Activated T-cell treated with anti-CD3 and anti-CD28 coated beads for 4 hours (primary cell): Measurements from ENCODE around the gene RIN3.

Experiments
- DNase-seq: peaks from one replicate; pipeline ENCODE4 v3.0.0-alpha.2; 2020

RIN3 gene

GRCh38 chr14:92556863-92557543 lies 43.4 kb downstream of the RIN3 start:
- DNase-seq = no peak

DNA sequence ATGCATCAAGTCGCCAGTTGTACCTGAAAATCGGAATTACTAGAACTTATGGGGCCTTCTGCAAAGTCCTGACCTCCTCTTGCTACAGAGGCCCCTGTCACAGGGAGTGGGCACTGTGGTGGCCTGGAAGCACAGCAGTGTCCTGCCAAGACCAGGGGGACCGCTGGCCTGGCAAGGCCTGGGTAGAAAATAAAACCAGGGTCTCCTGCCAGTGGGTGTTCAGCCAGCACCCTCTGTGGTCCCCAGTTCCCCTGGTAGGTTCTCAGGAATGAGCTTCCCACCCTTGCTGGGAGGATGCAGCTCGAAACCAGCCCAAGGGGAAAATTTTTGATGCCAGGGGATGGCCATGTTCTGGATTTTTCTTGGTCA lies 43.9 kb downstream of the RIN3 start:
- no peak for DNase-seq

GRCh38 chr14:92558319-92558718 lies 44.7 kb downstream of the RIN3 start:
- no peak for DNase-seq

DNA sequence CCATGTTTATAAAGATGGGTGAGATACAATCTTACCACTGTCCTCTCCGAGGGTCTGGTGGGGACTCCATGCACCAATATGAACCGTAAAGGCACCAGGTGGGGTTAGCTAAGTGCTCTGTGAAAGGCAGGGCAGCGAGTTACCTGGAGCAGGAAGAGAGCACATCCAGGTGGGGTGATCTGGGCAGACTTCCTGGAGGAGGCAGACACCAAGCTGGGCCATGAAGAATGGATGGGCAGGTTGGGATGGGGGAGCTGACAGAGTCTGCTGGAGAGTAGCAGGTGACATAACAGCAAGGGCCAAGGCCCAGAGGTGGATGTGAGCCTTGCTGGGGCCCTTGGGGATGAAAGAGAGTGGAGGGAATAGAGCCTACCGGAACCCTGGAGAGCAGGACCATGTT lies 45.9 kb downstream of the RIN3 start:
- no peak for DNase-seq

GRCh38 chr14:92560106-92560865 lies 46.7 kb downstream of the RIN3 start:
- peak; percentile 50 for DNase-seq

DNA sequence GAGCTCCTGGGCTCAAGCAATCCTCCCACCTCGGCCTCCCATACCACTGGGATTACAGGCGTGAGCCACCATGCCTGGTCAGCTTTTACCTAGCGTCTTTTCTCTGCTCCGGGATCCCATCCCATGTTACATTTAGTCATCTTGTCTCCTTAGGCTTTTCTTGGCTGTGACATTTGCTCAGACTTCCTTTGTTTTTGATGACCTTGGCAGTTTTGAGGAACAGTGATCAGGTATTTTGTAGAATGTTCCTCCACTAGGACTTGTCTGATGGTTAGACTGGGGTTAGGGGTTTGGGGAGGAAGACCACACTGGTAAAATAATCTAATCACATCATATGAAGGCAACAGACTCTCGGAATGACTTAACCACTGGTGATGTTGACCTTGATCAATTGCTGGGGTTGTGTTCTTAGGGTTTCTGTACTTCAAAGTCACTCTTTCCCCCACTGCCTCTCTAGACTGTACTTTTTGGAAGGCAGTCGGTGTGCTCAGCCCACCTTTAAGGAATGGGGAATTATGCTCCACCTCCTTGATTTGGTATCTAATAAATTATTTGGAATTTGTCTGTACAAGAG lies 48.4 kb downstream of the RIN3 start:
- no peak for DNase-seq

DNA sequence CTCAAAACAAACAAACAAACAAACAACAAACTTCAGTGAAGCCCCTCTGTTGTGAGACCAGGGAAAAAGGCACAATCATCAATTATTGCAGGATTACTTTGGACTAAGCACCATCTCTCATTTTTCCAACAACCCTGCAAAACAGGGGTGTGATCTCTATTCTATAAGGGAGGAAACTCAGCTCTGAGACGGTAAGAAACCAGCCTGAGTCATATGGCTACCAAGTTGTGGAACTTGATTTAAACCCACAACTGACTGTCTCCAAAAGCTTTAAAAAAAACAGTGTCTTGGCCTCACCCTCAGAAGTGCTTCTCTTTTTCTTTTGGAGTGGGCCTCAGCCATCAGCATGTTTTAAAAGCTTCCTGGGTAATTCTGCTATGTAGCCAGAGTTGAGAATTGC lies 49.8 kb downstream of the RIN3 start:
- DNase-seq = no peak

DNA sequence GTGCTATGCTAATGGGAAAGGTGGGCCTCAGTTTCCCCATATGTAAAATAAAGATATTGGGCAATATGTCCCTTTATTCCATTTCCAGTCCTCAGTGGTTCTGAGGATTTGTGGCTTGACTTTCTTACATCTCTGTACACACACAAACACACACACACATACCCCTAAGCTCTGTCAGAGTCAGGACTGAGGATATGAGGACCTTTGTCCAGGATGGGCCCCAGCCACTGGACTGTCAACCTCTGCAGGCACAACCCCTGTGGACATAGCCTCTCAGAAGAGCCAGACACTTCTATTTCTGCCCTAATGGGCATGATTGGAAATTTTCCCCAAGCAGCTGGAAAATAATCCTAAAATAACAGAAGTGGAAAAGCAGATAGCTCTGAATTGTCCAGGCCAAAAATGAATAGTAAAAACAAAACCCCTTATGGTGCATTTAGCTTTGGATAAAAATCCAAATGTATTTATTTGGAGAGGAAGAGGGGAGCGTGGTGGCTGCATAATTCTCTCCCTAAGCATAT lies 50.2 kb downstream of the RIN3 start:
- no peak for DNase-seq

DNA sequence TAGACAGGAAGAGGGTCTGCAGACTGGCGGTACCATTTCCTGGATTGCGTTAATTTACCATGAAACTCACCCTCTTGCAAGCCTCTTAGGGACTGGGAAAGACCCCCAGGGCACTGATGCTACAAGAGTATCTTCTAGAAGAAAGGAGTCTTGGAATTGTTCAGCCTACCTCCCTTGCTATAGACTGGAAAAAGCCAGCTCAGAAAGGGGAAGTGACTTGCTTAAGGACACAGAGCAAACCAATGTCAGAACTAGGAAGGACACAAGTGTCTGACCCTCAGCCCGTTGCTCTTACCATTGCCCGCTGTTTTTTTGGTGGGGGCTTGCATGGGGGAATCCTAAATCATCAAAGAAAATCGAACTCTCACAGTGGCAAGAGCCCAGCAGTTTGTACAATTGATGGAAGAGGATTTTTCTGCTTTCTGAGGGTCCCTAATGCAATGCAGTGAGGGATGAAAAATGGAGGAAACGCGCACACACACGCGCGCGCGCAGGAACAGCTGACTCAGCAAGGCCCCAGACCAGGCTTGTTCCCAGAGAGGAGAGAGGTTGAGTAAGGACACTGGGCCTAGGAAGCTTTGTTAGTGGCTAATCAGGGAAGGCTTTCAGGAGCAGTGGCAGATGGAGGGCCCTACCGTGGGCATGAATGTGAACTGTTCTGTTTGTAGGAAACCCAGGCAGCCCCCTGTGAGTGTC lies 50.9 kb downstream of the RIN3 start:
- no peak for DNase-seq

GRCh38 chr14:92565040-92565717 lies 51.6 kb downstream of the RIN3 start:
- DNase-seq = no peak

DNA sequence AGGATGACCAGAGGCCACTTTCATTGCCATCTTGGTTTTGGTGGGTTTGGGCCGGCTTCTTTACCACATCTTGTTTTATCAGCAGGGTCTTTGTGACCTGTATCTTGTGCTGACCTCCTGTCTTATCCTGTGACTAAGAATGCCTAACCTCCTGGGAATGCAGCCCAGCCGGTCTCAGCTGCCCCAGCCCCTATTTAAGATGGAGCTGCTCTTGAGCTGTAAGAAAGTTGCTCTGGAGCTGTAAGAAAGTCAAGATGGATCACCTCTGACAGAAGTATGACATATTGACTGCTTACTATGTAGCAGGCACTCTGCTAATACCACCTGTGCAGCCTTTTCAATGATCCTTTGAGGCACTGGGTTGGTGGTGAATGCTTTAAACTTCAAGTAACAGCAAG lies 52.1 kb downstream of the RIN3 start:
- no peak for DNase-seq

DNA sequence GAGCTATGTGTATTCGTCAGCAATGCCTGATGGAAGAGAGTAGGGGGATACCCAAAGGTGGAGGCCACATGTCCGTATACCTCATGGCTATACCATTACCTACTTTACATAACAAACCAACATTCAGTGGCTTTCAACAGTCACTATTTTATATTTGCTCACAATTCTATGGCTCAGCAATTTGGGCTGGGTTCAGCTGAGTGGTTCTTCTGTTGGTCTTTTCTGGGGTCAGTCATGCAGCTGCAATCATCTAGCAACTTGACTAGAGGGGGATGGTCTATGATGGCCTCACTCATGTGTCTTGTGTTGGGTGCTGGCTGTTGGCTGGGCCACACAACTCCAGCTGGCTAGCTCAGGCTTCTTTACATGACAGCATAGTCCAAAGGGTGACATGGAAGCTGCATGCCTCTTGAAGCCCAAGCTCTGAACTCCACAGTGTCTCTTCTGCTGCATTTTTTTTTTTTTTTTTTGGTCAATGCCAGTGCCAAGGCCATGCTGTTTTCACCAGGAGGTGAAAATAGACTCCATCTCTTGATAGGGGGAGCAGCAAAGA lies 53.7 kb downstream of the RIN3 start:
- DNase-seq = no peak

DNA sequence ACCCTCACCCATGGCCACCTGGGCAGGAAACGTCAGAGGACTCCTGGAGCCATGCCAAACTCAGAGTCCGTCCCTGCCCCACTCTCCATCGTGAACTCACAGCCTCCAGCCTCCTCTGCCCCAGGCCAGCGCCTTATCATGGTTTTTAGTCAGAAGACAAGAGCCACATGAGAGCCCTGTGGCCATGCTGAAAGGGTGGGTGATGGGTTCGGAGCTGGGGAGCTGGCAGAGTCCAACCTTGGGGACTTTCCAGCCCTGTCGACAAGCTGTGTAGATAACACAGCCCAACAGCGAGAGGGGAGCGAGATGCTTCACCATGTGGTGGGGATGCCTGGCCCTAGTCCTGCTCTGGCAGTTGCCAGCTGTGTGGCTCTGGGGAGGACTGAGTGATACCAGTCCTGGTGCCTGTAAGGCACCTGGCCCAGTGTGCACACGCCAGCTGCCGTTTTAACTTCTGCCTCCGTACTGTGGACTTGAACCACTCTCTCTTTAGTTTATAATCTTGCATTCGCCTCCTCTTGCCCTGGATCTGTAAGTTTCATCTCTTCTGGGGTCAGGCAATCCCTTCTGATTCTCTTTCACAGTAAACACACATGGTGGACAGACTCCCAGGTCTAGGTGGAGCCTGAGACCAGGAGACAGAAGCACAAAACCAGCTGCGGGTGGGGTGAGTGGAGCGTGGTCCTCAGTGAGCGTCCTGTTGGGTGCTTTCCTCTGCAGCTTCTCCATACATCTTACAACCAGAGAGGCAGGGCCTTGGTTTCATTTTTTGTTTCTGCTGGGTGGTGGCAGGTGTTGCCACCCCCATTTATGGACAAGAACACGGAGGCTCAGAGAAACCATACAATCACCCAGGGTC lies 55.3 kb downstream of the RIN3 start:
- DNase-seq = no peak

GRCh38 chr14:92570674-92571262 lies 57.2 kb downstream of the RIN3 start:
- DNase-seq = no peak

DNA sequence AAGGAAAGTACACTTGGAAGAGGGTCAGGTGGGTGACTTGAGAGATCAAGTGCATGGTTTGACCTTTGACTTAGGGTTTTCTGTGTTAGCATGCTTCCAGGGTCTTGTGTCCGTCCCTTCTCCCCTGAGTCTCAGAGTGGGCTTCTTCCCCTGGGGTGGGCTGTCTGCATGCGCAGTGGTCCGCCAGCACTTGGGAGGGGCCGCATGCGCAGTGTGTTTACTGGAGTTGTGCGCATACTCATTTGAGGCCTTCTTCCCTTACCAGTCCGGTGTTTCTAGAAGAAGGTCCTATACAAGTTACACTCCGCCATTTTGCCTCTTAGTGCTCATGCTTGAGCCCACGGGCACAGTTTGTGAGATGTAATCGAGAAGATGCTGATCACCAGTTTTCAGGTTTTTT lies 58.5 kb downstream of the RIN3 start:
- DNase-seq = no peak

DNA sequence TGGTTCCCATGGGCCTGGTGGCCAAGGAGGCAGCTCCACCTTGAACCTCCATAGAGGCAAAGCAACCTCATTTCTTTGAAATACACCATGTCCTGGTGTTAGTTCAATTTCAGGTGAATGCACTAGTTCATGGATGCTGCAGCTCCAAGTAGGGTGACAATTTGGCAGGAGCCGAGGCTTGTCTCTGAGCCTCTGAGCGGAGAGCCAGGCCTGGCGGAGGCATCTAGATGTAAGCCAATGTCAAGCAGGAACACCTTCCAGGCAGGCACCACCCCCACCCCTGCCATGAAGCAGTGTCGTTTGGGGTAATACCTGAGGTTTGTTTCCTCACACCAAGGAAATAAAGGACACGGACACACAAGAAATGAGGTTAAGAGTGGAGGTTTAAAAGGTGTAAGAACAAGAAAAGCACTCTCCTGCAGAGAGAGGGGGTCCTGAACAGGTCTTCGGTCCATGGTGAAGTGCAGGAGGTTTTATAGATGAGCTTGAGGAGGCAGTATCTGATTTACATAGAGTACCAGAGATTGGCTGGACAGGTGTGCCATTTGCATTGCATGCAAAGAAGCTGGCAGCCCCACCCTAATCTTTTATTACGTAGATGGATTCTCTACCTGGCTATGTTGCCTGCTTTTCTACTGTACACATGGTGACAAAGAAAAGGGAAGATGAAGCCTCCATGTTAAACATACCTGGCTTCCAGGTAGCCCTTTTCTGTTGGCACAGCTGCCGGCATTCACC lies 60.3 kb downstream of the RIN3 start:
- no peak for DNase-seq

DNA sequence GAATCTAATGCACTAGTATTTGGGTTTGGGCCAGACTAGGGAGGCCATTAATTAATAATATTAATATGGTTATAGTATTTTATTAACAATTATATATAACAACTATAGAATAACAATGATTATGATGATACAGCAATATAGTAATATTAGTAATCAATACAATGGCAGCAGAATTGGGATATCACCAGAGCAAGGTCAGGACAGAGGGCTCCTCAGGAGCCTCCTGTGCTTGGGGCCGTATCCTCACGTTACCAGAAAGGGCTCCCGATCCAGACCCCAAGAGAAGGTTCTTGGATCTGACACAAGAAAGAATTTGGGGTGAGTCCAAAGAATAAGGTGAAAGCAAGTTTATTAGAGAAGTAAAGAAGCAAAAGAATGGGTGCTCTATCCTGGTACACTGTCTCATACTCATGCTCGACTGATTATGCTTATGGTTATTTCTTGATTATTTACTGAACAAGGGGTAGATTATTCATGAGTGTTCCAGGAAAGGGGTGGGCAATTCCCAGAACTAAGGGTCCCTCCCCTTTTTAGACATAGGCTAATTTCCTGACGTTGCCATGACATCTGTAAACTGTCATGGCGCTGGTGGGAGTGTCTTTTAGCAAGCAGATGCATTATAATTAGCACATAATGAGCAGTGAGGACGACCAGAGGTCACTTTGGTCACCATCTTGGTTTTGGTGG lies 61.6 kb downstream of the RIN3 start:
- no peak for DNase-seq

GRCh38 chr14:92575748-92576303 lies 62.2 kb downstream of the RIN3 start:
- DNase-seq = no peak

DNA sequence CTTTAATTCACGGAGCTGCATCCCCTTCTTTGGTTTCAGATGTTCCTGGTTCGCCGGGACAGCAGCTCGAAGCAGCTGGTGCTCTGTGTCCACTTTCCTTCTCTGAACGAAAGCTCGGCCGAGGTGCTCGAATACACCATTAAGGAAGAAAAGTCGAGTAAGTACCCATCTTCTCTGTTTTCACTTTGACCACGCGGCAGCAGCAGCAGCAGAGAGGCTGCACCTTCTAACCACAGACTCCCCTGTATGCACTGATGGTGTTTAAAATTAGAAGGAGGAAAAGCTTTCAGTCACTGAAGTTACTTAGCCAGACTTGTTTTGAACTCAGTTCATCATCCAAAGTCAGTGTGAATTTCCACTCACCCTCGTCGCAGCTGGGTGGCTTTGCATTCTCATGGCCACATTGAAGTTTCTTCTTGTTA lies 63.8 kb downstream of the RIN3 start:
- DNase-seq = no peak

DNA sequence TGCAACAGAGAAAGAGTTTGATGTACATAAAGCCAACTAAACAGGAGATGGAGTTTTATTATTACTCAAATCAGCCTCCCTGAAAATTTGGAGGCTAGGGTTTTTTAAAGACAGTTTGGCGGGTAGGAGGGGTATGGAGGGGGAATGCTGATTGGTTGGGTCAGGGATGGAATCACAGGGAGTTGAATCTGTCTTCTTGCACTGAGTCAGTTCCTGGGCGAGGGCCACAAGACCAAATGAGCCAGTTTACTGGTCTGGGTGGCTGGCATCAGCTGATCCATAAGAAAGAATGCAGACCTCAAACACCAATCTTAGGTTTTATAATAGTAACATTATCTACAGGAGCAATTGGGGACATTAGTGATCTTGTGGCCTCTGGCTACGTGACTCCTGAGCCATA lies 64.9 kb downstream of the RIN3 start:
- no peak for DNase-seq
